ENCODE measurements around the gene CDC20B. TPM values are rescaled to one million over a fixed set of nuclear protein-coding genes. Genes with fewer than 3 reads are reported as not detected.

The CDC20B gene
- total RNA-seq, 1 donor from 2014 or later: not detected

DNA sequence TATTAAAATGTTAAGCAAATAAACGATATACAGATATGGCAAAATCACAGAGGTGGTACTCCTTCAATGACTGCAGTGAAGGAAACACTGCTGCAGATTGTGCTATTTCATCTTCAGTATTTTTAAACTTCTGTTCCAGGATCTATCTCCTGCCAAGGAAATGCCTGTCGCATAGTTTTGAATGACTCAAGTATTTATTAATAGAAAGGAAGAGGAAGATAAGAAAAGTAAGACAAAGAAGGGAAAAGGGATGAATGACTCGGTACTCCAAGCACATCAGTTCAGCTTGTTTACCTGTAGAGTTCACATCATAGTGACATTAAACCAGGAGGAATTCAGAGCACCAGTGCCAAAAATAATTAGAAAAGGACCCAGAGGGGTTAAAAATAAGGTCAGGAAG lies 18.1 kb downstream of the CDC20B start:
- no peaks in the 10 kb centered on the region for H3K9me3 Mint-ChIP-seq
- peaks cover 4% of the 10 kb centered on the region for H3K4me1 Mint-ChIP-seq
- H3K27me3 Mint-ChIP-seq (ENCODE audit: low read depth): peaks cover 27% of the 10 kb centered on the region
- H3K4me3 Mint-ChIP-seq: no peak overlapping the region
- no peak for DNase-seq (ENCODE audit: low read depth, low spot score)
- TF ChIP-seq, protein P1, sequence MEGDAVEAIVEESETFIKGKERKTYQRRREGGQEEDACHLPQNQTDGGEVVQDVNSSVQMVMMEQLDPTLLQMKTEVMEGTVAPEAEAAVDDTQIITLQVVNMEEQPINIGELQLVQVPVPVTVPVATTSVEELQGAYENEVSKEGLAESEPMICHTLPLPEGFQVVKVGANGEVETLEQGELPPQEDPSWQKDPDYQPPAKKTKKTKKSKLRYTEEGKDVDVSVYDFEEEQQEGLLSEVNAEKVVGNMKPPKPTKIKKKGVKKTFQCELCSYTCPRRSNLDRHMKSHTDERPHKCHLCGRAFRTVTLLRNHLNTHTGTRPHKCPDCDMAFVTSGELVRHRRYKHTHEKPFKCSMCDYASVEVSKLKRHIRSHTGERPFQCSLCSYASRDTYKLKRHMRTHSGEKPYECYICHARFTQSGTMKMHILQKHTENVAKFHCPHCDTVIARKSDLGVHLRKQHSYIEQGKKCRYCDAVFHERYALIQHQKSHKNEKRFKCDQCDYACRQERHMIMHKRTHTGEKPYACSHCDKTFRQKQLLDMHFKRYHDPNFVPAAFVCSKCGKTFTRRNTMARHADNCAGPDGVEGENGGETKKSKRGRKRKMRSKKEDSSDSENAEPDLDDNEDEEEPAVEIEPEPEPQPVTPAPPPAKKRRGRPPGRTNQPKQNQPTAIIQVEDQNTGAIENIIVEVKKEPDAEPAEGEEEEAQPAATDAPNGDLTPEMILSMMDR (conservative IDR thresholded peaks at IDR 0.05): no peak
- H3K27ac Mint-ChIP-seq (ENCODE audit: unreplicated experiment): no peak overlapping the region
- H3K36me3 Mint-ChIP-seq (ENCODE audit: low read depth): no peaks in the 10 kb centered on the region

DNA sequence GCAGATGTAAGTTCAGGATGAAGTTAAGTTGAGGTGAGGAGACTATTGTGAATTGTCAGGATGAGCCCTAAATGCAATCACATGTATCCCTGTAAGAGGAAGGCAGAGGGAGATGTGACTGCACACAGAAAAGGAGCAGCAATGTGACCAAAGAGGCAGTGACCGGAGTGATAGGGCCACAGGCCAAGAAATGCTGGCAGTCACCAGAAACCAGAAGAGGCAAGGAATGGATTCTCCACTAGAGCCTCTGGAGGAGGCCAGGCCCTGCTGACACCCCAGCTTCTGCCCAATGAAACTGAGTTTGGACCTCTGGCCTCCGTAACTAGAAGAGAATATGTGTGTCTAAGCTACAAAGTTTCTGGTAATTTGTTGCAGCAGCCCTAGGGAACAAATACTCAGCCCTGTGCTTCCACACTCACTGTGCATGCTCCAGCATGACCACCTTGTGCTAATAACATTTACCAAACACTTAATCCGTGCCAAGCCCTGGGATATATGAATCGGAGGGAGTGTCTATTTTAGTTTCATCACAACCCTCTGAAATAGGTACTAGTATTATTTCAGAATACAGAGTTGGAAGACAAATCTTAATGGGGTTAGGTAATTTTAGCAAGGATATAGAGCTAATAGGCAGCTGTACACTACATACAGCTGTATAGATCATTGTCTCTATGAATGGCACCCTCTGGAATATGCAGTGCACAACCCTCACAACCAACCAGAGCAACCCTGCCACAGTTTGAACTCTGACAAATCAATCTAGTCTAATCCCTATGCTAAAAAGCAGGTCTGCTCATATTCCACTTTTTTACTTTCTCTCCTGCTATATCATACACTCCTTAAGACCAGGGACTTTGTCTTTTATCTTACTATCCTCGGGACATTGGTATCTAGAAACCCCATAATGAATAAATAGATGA lies 20.8 kb downstream of the CDC20B start:
- no peak overlapping the region for H3K27ac Mint-ChIP-seq (ENCODE audit: unreplicated experiment)
- H3K4me3 Mint-ChIP-seq: no peak overlapping the region
- no peak for DNase-seq (ENCODE audit: low read depth, low spot score)

DNA sequence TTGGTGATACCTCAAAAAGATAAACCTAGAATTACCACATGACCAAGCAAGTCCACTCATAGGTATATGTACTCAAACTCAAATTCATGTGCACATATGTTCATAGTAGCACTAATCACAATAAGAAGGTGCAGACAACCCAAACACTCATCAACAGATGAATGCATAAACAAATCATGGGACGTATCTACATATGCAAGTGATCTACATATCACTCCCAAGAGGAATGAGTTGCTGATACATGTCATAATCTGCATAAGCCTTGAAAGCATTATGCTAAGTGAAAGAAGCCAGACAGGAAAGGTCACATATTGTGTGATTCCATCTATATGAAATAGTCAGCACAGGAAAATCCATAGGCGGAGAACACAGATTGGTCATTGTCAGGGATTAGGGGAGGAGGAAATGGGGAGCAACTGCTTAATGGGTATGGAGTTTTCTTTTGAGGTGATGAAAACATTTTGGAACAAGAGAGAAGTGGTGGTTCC lies 23.6 kb downstream of the CDC20B start:
- no peak overlapping the region for H3K27ac Mint-ChIP-seq (ENCODE audit: unreplicated experiment)
- TF ChIP-seq, protein P1 (conservative IDR thresholded peaks at IDR 0.05): no peak
- no peaks in the 10 kb centered on the region for H3K9me3 Mint-ChIP-seq
- no peak overlapping the region for H3K4me3 Mint-ChIP-seq
- H3K4me1 Mint-ChIP-seq: no peaks in the 10 kb centered on the region
- peaks cover 42% of the 10 kb centered on the region for H3K27me3 Mint-ChIP-seq (ENCODE audit: low read depth)
- no peak for DNase-seq (ENCODE audit: low read depth, low spot score)
- no peaks in the 10 kb centered on the region for H3K36me3 Mint-ChIP-seq (ENCODE audit: low read depth)

More for the DNA sequence above, 20.8 kb downstream of the CDC20B start:
- Mint-ChIP-seq H3K36me3 (ENCODE audit: low read depth) (no peaks in the 10 kb centered on the region), H3K27me3 (ENCODE audit: low read depth) (peaks cover 40% of the 10 kb centered on the region), H3K4me1 (no peaks in the 10 kb centered on the region), H3K9me3 (no peaks in the 10 kb centered on the region)
- TF ChIP-seq, protein P1 (conservative IDR thresholded peaks at IDR 0.05): no peak

DNA sequence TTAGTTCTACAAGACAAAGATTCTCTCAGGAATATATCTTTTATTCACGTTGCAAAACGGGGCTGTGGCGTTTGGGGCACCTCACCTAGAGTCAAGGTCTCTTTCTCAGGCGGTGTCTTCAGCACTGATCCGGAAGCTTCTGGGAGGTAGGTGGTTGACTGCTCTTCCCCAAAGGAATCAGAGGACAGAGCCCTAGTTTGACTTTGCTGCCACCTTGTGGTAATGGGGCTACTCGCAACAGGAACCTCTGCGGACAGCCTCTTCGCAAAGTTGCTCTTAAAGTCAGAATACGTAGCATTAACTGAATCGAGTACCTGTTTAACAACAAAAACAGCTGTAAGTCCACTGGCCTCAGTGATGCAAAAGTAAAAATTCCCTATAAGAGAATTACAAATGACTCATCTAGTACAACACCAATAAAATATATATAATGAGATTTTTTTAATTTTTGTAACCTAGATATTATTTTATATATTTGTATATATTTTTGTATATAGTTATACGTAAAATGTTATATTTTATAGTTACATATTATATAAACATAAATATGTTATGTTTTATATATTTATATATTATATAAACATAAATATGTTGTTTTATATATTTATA lies 26.3 kb downstream of the CDC20B start:
- no peak overlapping the region for H3K4me3 Mint-ChIP-seq
- no peaks in the 10 kb centered on the region for H3K36me3 Mint-ChIP-seq (ENCODE audit: low read depth)
- no peaks in the 10 kb centered on the region for H3K9me3 Mint-ChIP-seq
- TF ChIP-seq, protein P1 (conservative IDR thresholded peaks at IDR 0.05): peak; percentile 98
- H3K27ac Mint-ChIP-seq (ENCODE audit: unreplicated experiment): no peak overlapping the region
- peaks cover 45% of the 10 kb centered on the region for H3K27me3 Mint-ChIP-seq (ENCODE audit: low read depth)
- peak; percentile 87 for DNase-seq (ENCODE audit: low read depth, low spot score)
- H3K4me1 Mint-ChIP-seq: no peaks in the 10 kb centered on the region

DNA sequence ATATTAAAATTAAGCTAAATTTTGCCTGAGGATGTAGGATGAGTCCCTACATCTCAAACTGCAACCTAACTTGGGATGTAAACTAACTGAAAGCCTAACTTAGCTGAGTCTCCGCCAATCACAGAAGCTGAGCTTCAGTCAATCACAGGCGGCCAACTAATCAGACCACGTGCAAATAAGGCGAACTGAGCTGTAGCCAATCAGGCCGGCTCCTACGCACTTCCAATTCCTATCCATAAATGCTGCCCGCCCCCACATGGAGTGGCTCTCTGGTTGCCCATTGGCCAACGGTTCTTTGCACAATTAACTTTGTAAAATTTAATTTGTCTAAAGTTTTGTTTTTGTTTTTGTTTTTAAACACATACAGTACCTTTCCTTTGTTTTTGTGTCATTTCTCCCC lies 26.9 kb downstream of the CDC20B start:
- no peaks in the 10 kb centered on the region for H3K9me3 Mint-ChIP-seq
- no peaks in the 10 kb centered on the region for H3K4me1 Mint-ChIP-seq
- H3K4me3 Mint-ChIP-seq: no peak overlapping the region
- H3K27ac Mint-ChIP-seq (ENCODE audit: unreplicated experiment): no peak overlapping the region
- peaks cover 43% of the 10 kb centered on the region for H3K27me3 Mint-ChIP-seq (ENCODE audit: low read depth)
- no peak for DNase-seq (ENCODE audit: low read depth, low spot score)
- no peaks in the 10 kb centered on the region for H3K36me3 Mint-ChIP-seq (ENCODE audit: low read depth)
- TF ChIP-seq, protein P1 (conservative IDR thresholded peaks at IDR 0.05): no peak

All from neural crest cell (in vitro differentiated cells).